Measurements from ENCODE around the gene LAIR1. TPM values are rescaled to one million over a fixed set of nuclear protein-coding genes. Genes with fewer than 3 reads are reported as not detected.
"Not testable (repeated sequence)": the region's sequence is repeated elsewhere in the genome, so short reads cannot be mapped to it uniquely, and the experiment has no call there.

Gene LAIR1
- total and polyA plus RNA-seq, 2 experiments from 2014 or later = not detected

- in situ Hi-C loops (cut with MboI) = no loop called here
- H3K27me3 ChIP-seq (replicated peaks; ENCODE audit: insufficient read depth) = peaks cover 17% of the 10 kb centered on the region; the same call in 1 of the 2 replicates
- DNase-seq = no peak
Measured at GRCh38 chr19:54383330-54383729, 18.6 kb upstream of the LAIR1 start.

GRCh38 chr19:54382041-54382440 lies 17.3 kb upstream of the LAIR1 start:
- WGBS, 2 experiments (ENCODE audit: low coverage in 1 of 2, low lambda C conversion rate in 2 of 2, missing lambda C conversion rate in 2 of 2) = 51% methylated on average over 12 to 13 of the region's 13 CpGs
- H3K79me2 ChIP-seq (ENCODE audit: insufficient read depth); H3K36me3 ChIP-seq (ENCODE audit: low read depth); H4K20me1 ChIP-seq (ENCODE audit: insufficient read depth); H3F3A ChIP-seq (ENCODE audit: insufficient read depth); H3K4me1 ChIP-seq (ENCODE audit: insufficient read depth); H3K27me3 ChIP-seq (replicated peaks; ENCODE audit: insufficient read depth); DNase-seq; H3K4me2 ChIP-seq (ENCODE audit: unreplicated experiment); H3K4me3 ChIP-seq; in situ Hi-C loops (cut with MboI); H3K9ac ChIP-seq; H3K9me3 ChIP-seq (ENCODE audit: low read depth); H3K9me2 ChIP-seq (ENCODE audit: insufficient read depth); H2AFZ ChIP-seq; H3K27ac ChIP-seq: not testable (repeated sequence)

More at GRCh38 chr19:54383330-54383729, 18.6 kb upstream of the LAIR1 start:
- no peaks in the 10 kb centered on the region for H3K4me1 ChIP-seq (ENCODE audit: insufficient read depth)
- no peak for TF ChIP-seq EZH2 (IDR thresholded peaks at IDR 0.05; ENCODE audit: insufficient read depth, poor library complexity, severe bottlenecking)
- TF ChIP-seq EZH2phosphoT487 (IDR thresholded peaks at IDR 0.05; ENCODE audit: insufficient read depth, low read depth) = no peak
- no peaks in the 10 kb centered on the region for H3K79me2 ChIP-seq (ENCODE audit: insufficient read depth)
- H3F3A ChIP-seq (ENCODE audit: insufficient read depth) = no peaks in the 10 kb centered on the region
- no peak overlapping the region for H3K27ac ChIP-seq
- no peaks in the 10 kb centered on the region for H3K9me3 ChIP-seq (ENCODE audit: low read depth)
- no peak overlapping the region for H3K9ac ChIP-seq
- no peak overlapping the region for H2AFZ ChIP-seq
- no peaks in the 10 kb centered on the region for H3K36me3 ChIP-seq (ENCODE audit: low read depth)
- H3K9me2 ChIP-seq (ENCODE audit: insufficient read depth) = no peaks in the 10 kb centered on the region
- no peak overlapping the region for H3K4me2 ChIP-seq (ENCODE audit: unreplicated experiment)
- H3K4me3 ChIP-seq = no peak overlapping the region
- WGBS, 2 experiments (ENCODE audit: low coverage in 1 of 2, low lambda C conversion rate in 2 of 2, missing lambda C conversion rate in 2 of 2) = 33 to 34% methylated on average over 4 of the region's 4 CpGs
- H4K20me1 ChIP-seq (ENCODE audit: insufficient read depth) = no peaks in the 10 kb centered on the region

- Histone ChIP-seq H3K27me3 (replicated peaks; ENCODE audit: insufficient read depth) (0 out of 2 replicates have a peak, but pooled peaks cover 4% of the 10 kb centered on the region), H3K9ac (no peak overlapping the region), H3K27ac (no peak overlapping the region), H3K9me2 (ENCODE audit: insufficient read depth) (no peaks in the 10 kb centered on the region), H3K4me2 (ENCODE audit: unreplicated experiment) (no peak overlapping the region), H3K36me3 (ENCODE audit: low read depth) (no peaks in the 10 kb centered on the region), H3K4me3 (no peak overlapping the region), H3K4me1 (ENCODE audit: insufficient read depth) (no peaks in the 10 kb centered on the region), H3K9me3 (ENCODE audit: low read depth) (no peaks in the 10 kb centered on the region), H3K79me2 (ENCODE audit: insufficient read depth) (no peaks in the 10 kb centered on the region), H4K20me1 (ENCODE audit: insufficient read depth) (no peaks in the 10 kb centered on the region), H3F3A (ENCODE audit: insufficient read depth) (no peaks in the 10 kb centered on the region), H2AFZ (no peak overlapping the region)
- in situ Hi-C loops (cut with MboI) = no loop called here
- WGBS, 2 experiments (ENCODE audit: low coverage in 1 of 2, low lambda C conversion rate in 2 of 2, missing lambda C conversion rate in 2 of 2) = 16 to 34% methylated on average over 2 of the region's 2 CpGs
- TF ChIP-seq EZH2 (IDR thresholded peaks at IDR 0.05; ENCODE audit: insufficient read depth, poor library complexity, severe bottlenecking) (no peak), EZH2phosphoT487 (IDR thresholded peaks at IDR 0.05; ENCODE audit: insufficient read depth, low read depth) (no peak)
- no peak for DNase-seq
Measured at GRCh38 chr19:54380897-54381296, 16.2 kb upstream of the LAIR1 start.

- no peaks in the 10 kb centered on the region for H3K79me2 ChIP-seq (ENCODE audit: insufficient read depth)
- H3K27me3 ChIP-seq (replicated peaks; ENCODE audit: insufficient read depth) = no peaks in the 10 kb centered on the region
- no peak overlapping the region for H3K4me2 ChIP-seq (ENCODE audit: unreplicated experiment)
- H3K9me2 ChIP-seq (ENCODE audit: insufficient read depth) = no peaks in the 10 kb centered on the region
- no peaks in the 10 kb centered on the region for H3K4me1 ChIP-seq (ENCODE audit: insufficient read depth)
- DNase-seq = no peak
- H4K20me1 ChIP-seq (ENCODE audit: insufficient read depth) = no peaks in the 10 kb centered on the region
- H3K4me3 ChIP-seq = no peak overlapping the region
- H3K27ac ChIP-seq = no peak overlapping the region
- 17 to 22% methylated on average over 5 of the region's 5 CpGs for WGBS, 2 experiments (ENCODE audit: low coverage in 1 of 2, low lambda C conversion rate in 2 of 2, missing lambda C conversion rate in 2 of 2)
- no peaks in the 10 kb centered on the region for H3K36me3 ChIP-seq (ENCODE audit: low read depth)
- H2AFZ ChIP-seq = no peak overlapping the region
- no peaks in the 10 kb centered on the region for H3K9me3 ChIP-seq (ENCODE audit: low read depth)
- TF ChIP-seq EZH2phosphoT487 (IDR thresholded peaks at IDR 0.05; ENCODE audit: insufficient read depth, low read depth) (no peak), EZH2 (IDR thresholded peaks at IDR 0.05; ENCODE audit: insufficient read depth, poor library complexity, severe bottlenecking) (no peak)
- no peaks in the 10 kb centered on the region for H3F3A ChIP-seq (ENCODE audit: insufficient read depth)
- in situ Hi-C loops (cut with MboI) = no loop called here
- no peak overlapping the region for H3K9ac ChIP-seq
Measured at GRCh38 chr19:54379187-54379678, 14.5 kb upstream of the LAIR1 start.
